ENCODE data around the gene RNF212B.

Gene RNF212B

DNA sequence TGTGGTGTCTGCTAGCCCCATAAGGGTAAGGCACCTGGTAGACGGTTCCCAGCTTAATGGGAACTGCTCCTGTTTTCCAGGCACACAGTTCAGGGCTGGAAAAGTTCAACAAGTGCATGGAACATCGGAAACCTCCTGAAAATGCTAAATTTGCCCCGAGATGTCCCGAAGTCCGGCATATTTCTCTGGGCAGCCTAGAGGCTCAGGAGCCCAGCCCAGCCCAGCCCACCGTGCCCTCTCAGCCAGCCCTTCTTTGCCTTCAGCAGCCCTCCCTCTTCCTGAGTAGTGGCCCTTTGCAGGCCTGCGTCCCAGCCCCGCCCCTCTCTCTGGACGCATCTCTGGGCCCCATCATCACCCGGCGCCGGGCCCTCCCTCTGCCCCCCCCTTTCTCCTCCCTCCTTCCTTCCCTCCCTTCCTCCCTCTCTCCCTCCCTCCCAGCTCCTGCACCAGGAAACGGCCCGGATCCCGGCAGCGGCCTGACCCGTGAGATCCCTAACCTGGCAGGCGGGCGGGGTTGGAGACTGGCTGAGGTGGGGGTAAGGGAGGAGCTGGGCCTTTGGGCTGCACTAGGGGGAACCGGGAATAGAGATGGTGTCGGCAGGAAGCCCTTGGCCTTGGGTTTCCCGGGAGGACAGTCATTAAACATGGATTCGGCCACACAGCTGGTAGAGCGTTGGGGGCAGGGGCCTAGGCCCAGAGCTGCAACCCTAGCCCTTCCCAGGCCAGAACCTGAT lies 68.8 kb downstream of the RNF212B start, which contains the start of gene BCL2L2:
TSS of gene BCL2L2 (plus strand) at position 422 of the 734 bp plus-strand sequence. CDS start 935 bp downstream, outside the sequence.
- peak within 1 kb of the TSS; percentile 96 for H3K4me3 ChIP-seq (ENCODE audit: low read depth, low read length)
- DNase-seq (ENCODE audit: low read depth) = peak; percentile 89
- TF ChIP-seq, protein P1, sequence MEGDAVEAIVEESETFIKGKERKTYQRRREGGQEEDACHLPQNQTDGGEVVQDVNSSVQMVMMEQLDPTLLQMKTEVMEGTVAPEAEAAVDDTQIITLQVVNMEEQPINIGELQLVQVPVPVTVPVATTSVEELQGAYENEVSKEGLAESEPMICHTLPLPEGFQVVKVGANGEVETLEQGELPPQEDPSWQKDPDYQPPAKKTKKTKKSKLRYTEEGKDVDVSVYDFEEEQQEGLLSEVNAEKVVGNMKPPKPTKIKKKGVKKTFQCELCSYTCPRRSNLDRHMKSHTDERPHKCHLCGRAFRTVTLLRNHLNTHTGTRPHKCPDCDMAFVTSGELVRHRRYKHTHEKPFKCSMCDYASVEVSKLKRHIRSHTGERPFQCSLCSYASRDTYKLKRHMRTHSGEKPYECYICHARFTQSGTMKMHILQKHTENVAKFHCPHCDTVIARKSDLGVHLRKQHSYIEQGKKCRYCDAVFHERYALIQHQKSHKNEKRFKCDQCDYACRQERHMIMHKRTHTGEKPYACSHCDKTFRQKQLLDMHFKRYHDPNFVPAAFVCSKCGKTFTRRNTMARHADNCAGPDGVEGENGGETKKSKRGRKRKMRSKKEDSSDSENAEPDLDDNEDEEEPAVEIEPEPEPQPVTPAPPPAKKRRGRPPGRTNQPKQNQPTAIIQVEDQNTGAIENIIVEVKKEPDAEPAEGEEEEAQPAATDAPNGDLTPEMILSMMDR (conservative IDR thresholded peaks at IDR 0.05; ENCODE audit: low read depth, low read length) = no peak

DNA sequence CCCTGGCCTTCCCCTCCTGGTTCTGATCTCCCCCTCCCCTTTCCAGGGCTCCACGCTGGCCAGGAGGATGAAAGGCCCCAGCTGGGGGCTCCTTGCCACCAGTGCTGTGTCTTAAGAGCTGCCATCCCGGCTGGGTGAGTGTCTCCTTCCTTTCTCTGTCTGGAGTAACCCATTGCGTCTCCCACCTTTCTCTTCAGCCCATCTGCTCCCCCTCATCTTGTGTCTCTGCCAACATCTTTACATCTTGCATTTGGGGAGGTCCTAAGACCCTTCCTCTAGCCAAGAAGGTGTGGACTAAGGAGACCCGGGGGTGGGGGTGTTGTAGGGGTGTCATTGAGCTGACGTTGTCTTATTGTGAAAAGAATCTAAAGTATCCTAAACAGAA lies 69.4 kb downstream of the RNF212B start:
- DNase-seq (ENCODE audit: low read depth) = no peak
- TF ChIP-seq, protein P1 (conservative IDR thresholded peaks at IDR 0.05; ENCODE audit: low read depth, low read length) = no peak
- peak overlapping the region; percentile 96 for H3K4me3 ChIP-seq (ENCODE audit: low read depth, low read length)

DNA sequence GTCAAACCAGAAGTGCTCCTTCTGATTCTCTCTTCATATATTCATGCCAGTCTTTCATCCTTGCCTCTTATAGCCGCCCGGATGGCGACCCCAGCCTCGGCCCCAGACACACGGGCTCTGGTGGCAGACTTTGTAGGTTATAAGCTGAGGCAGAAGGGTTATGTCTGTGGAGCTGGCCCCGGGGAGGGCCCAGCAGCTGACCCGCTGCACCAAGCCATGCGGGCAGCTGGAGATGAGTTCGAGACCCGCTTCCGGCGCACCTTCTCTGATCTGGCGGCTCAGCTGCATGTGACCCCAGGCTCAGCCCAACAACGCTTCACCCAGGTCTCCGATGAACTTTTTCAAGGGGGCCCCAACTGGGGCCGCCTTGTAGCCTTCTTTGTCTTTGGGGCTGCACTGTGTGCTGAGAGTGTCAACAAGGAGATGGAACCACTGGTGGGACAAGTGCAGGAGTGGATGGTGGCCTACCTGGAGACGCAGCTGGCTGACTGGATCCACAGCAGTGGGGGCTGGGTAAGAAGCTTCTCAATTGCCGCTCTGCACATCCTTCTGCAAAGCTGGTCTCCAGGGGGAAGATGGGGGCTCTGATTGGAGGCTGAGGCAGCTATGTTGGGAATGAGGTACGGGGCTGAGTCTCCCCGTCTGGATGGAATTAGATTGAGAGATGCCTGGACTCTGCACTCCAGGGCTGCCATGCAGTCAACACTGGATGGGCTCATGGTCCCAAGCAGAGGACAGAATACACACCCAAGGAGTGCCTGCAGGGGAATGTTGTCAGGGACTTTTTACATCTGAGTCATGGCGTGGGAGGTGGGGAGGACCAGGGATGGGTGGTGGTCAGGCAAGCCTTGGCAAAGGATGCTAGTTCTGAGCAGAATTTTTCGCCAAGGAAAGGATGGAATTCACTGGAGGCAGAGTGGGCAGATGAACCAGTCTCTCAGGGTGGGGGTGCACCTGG lies 70.2 kb downstream of the RNF212B start:
- peak overlapping the region; percentile 96 for H3K4me3 ChIP-seq (ENCODE audit: low read depth, low read length)
- TF ChIP-seq, protein P1 (conservative IDR thresholded peaks at IDR 0.05; ENCODE audit: low read depth, low read length) = no peak
- no peak for DNase-seq (ENCODE audit: low read depth)

DNA sequence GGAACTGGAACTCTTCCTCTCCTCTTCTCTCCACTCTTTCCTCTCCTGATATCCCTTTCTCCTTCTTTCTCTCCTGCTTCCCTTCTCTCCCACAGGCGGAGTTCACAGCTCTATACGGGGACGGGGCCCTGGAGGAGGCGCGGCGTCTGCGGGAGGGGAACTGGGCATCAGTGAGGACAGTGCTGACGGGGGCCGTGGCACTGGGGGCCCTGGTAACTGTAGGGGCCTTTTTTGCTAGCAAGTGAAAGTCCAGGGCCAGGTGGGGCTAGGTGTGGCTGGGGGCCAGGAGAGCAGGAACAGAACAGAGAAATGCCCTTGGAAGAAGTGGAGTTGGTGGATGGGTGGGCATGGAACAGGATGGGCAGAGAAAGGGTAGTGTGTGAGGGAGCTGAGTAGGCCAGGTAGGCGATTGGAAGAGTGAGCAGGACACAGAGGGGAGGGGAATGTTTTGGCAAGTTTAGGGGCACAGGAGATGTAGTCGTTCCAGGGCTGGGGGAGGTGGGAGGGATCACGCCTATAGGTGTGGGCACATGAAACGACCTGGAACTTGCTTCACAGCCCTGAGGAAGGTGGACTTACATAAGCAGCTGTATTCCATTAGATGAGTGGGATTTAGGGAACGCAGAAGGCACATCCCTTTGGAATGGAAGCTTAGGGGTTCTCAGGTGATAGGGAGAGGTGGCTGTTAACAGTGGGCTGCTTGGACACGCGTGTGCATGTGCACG lies 71.1 kb downstream of the RNF212B start:
- no peak for DNase-seq (ENCODE audit: low read depth)
- H3K4me3 ChIP-seq (ENCODE audit: low read depth, low read length) = peak overlapping the region; percentile 96
- TF ChIP-seq, protein P1 (conservative IDR thresholded peaks at IDR 0.05; ENCODE audit: low read depth, low read length) = no peak

DNA sequence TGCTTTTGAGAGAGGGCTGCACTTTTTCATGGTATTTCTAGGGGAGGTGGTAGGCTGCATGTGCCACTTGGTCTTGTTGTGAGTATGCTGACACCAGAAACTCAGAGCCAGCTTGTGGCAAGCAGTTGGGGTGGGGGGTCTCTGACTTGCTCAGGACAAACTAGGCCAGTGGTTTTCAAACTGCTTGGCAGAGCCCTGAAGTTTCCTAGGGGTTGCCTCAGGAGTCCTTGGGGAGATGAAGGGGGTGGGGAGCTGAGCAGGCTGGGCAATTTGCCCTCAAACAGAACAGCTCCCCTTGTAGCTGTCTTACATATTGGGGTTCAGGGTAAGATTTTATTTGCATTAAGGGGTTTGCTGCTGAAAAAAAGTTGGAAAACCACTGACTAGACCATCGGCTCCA lies 72.8 kb downstream of the RNF212B start:
- TF ChIP-seq, protein P1 (conservative IDR thresholded peaks at IDR 0.05; ENCODE audit: low read depth, low read length) = no peak
- no peak for DNase-seq (ENCODE audit: low read depth)

DNA sequence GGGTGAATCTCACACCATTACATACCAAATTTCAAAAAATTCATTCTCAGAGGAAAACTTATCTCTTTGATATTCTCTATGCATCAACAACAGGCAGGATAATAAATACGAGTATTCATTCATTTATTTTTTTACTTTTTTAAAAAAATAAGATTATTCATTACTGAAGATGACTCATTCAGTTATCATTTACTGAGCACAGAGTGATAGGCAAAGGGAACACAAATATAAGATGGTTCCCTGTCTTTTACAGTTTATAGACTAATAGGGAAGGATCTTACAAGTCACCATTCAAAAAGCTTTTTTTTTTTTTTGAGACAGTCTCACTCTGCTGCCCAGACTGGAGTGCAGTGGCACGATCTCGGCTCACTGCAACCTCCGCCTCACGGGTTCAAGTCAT lies 78.6 kb downstream of the RNF212B start:
- DNase-seq (ENCODE audit: low read depth) = no peak
- TF ChIP-seq, protein P1 (conservative IDR thresholded peaks at IDR 0.05; ENCODE audit: low read depth, low read length) = no peak
- no peak overlapping the region for H3K4me3 ChIP-seq (ENCODE audit: low read depth, low read length)

More for the DNA sequence above, 72.8 kb downstream of the RNF212B start:
- H3K4me3 ChIP-seq (ENCODE audit: low read depth, low read length) = no peak overlapping the region
